HepG2 (cell line): ENCODE results near the gene TMEM108. TPM values are rescaled to one million over a fixed set of nuclear protein-coding genes. Genes with fewer than 3 reads are reported as not detected.
A peak's percentile ranks its signal among the peaks of the same experiment; 100 is the strongest.

Source experiments
- ATAC-seq: fragments of 200-7000 bp; cut with Tn5 transposase; 3 replicates; pipeline ENCODE4 v1.9.1; 2020; ENCODE audit warnings: mild to moderate bottlenecking, moderate library complexity
- BruUV-seq: library from RNA; stranded (reverse); fragments of 400-500 nt; replicated peaks from 2 replicates; lab custom pipeline; 2021; lab: Mats Ljungman, UMichigan
- CTCF ChIA-PET: fragments of 300-600 bp; formaldehyde crosslinking; extraction: SDS; loops from one replicate; lab custom pipeline; 2021; ENCODE audit warnings: low total read pairs, inconsistent platforms, low intra/inter-chr PET ratio; lab: Yijun Ruan, JAX
- POLR2A ChIA-PET: fragments of 350-600 bp; sonication (Branson Sonifier 250); formaldehyde crosslinking; loops from one replicate; lab custom pipeline; 2020; ENCODE audit warnings: antibody characterized with exemption, inconsistent platforms; lab: Yijun Ruan, JAX
- DNase-seq: peaks from one replicate; pipeline ENCODE4 v3.0.0-alpha.2; 2015; ENCODE audit warnings: low spot score
- FAIRE-seq: peaks from 3 replicates; lab custom pipeline; 2011; peaks lifted over from hg19 to GRCh38; lab: Jason Lieb, UNC
- H2AFZ ChIP-seq: one replicate; pipeline ENCODE4 v1.6.1; 2011; ENCODE audit warnings: low read length, inconsistent platforms
- H3K27ac ChIP-seq: fragments of 300-600 bp; 3 replicates; pipeline ENCODE4 v1.8.0; 2011; ENCODE audit warnings: mixed run types, mild to moderate bottlenecking, mixed read lengths, low read length, inconsistent platforms; ENCODE audit not compliant: insufficient read depth; ENCODE audit errors: extremely low read length
- H3K27me3 ChIP-seq, 2 experiments: fragments of 200-600 bp in 1 of 2; 2 replicates in 1 of 2; 3 replicates in 1 of 2; pipeline versions ENCODE4 v1.6.0 to v1.8.0; 2011; ENCODE audit warnings: low read length in 2 of 2, mild to moderate bottlenecking in 2 of 2, moderate library complexity in 2 of 2, inconsistent platforms in 1 of 2; ENCODE audit not compliant: insufficient read depth in 2 of 2, control insufficient read depth in 1 of 2
- H3K36me3 ChIP-seq, 2 experiments: fragments of 200-600 bp in 1 of 2; replicated peaks in 1 of 2; 2 replicates in 1 of 2; 3 replicates in 1 of 2; pipeline versions ENCODE4 v1.5.1 to v1.8.0; 2011; ENCODE audit warnings: low read length in 2 of 2, inconsistent platforms in 1 of 2; ENCODE audit not compliant: insufficient read depth in 2 of 2, control insufficient read depth in 1 of 2
- H3K4me1 ChIP-seq: 2 replicates; pipeline ENCODE4 v1.5.1; 2012; ENCODE audit warnings: low read length, inconsistent platforms; ENCODE audit not compliant: insufficient read depth
- H3K4me2 ChIP-seq: 2 replicates; pipeline ENCODE4 v1.6.0; 2011; ENCODE audit warnings: low read depth, low read length, inconsistent platforms
- H3K4me3 ChIP-seq, 3 experiments: fragments of 200-600 bp in 1 of 3; sonication (generic), shearing (Covaris generic) in 1 of 3; replicated peaks in 1 of 3; 2 replicates each; pipeline ENCODE4 v1.5.1; 2011 to 2016; ENCODE audit warnings: low read length in 3 of 3, inconsistent platforms in 2 of 3, low read depth in 2 of 3, mild to moderate bottlenecking in 2 of 3, control low read depth in 1 of 3, mixed read lengths in 1 of 3; ENCODE audit not compliant: insufficient read depth in 1 of 3
- H3K79me2 ChIP-seq: one replicate; pipeline ENCODE4 v1.6.1; 2011; ENCODE audit warnings: low read length, inconsistent platforms; ENCODE audit not compliant: insufficient read depth
- H3K9ac ChIP-seq: 2 replicates; pipeline ENCODE4 v1.6.0; 2011; ENCODE audit warnings: mild to moderate bottlenecking, low read depth, low read length, inconsistent platforms; ENCODE audit not compliant: insufficient read depth
- H3K9me3 ChIP-seq: 2 replicates; pipeline ENCODE4 v1.5.1; 2012; ENCODE audit warnings: mild to moderate bottlenecking, low read length
- H4K20me1 ChIP-seq: 2 replicates; pipeline ENCODE4 v1.6.0; 2011; ENCODE audit warnings: inconsistent platforms, mild to moderate bottlenecking, low read length, moderate library complexity; ENCODE audit not compliant: insufficient read depth
- CTCF ChIP-seq: sonication (generic); formaldehyde crosslinking; IDR thresholded peaks from 2 replicates; pipeline ENCODE4 v1.5.0; 2020; ENCODE audit warnings: mild to moderate bottlenecking, missing genetic modification reagents, moderate library complexity
- HMGA1 ChIP-seq: sonication (generic); formaldehyde crosslinking; conservative IDR thresholded peaks from 2 replicates; pipeline ENCODE4 v1.4.0; 2020; ENCODE audit warnings: missing genetic modification reagents
- KAT8 ChIP-seq: IDR thresholded peaks from 2 replicates; pipeline ENCODE4 v1.6.1; 2016; ENCODE audit warnings: missing genetic modification reagents, missing compliant biosample characterization
- KDM2A ChIP-seq: sonication (generic); formaldehyde crosslinking; IDR thresholded peaks from 2 replicates; pipeline ENCODE4 v1.4.0; 2020; ENCODE audit warnings: low read depth, missing genetic modification reagents, borderline replicate concordance
- RAD21 ChIP-seq: fragments of 450-650 bp; formaldehyde crosslinking; IDR thresholded peaks from 2 replicates; pipeline ENCODE4 v1.5.0; 2020; ENCODE audit warnings: mild to moderate bottlenecking
- RXRB ChIP-seq: IDR thresholded peaks from 2 replicates; pipeline ENCODE4 v1.6.1; 2016; ENCODE audit warnings: borderline replicate concordance, missing genetic modification reagents, missing compliant biosample characterization
- SMC3 ChIP-seq: IDR thresholded peaks from 2 replicates; pipeline ENCODE4 v1.6.1; 2011; ENCODE audit warnings: low read length, improper control_type of control experiment
- SP4 ChIP-seq: sonication (generic); formaldehyde crosslinking; IDR thresholded peaks from 2 replicates; pipeline ENCODE4 v1.8.1; 2023; ENCODE audit warnings: mild to moderate bottlenecking, missing genetic modification reagents
- STAG1 ChIP-seq: sonication (generic); formaldehyde crosslinking; IDR thresholded peaks from 2 replicates; pipeline ENCODE4 v1.4.0; 2020; ENCODE audit warnings: missing genetic modification reagents
- TAF15 ChIP-seq: fragments of 200-400 bp; formaldehyde crosslinking; IDR thresholded peaks from one replicate; pipeline ENCODE4 v1.6.1; 2018; ENCODE audit warnings: mild to moderate bottlenecking, low read depth, low read length; ENCODE audit not compliant: poor library complexity, severe bottlenecking
- XRCC5 ChIP-seq: fragments of 200-400 bp; formaldehyde crosslinking; optimal IDR thresholded peaks from 2 replicates; pipeline ENCODE3; 2017; ENCODE audit warnings: mild to moderate bottlenecking, low read length
- ZNF614 ChIP-seq: IDR thresholded peaks from 2 replicates; pipeline ENCODE4 v1.6.1; 2018; ENCODE audit warnings: missing biosample characterization, missing genetic modification reagents, inconsistent platforms, borderline replicate concordance
- ZNF619 ChIP-seq: sonication (generic); formaldehyde crosslinking; IDR thresholded peaks from 2 replicates; pipeline ENCODE4 v1.4.0; 2020; ENCODE audit warnings: mild to moderate bottlenecking, missing genetic modification reagents
- ZNF781 ChIP-seq: sonication (generic); formaldehyde crosslinking; IDR thresholded peaks from 2 replicates; pipeline ENCODE4 v1.5.1; 2020; ENCODE audit warnings: borderline replicate concordance, mild to moderate bottlenecking, missing genetic modification reagents; ENCODE audit errors: not compliant biosample characterization
- ZNF883 ChIP-seq: sonication (generic); formaldehyde crosslinking; IDR thresholded peaks from 2 replicates; pipeline ENCODE4 v1.5.1; 2020; ENCODE audit warnings: mild to moderate bottlenecking, missing genetic modification reagents; ENCODE audit errors: not compliant biosample characterization
- WGBS: methylation state at CpG from one replicate; pipeline ENCODE4 v1.1.6; 2017; ENCODE audit warnings: low lambda C conversion rate; 5-methylcytosine and 5-hydroxymethylcytosine counted together
- in situ Hi-C: cut with HindIII; loops from 2 replicates; pipeline ENCODE4 v1.10.0; 2017; ENCODE audit warnings: low pct_unique_long_range_greater_than_20kb; ENCODE audit not compliant: extremely low pct_ligation_motif_present
- intact Hi-C: fragments of 100-400 bp; cut with micrococcal nuclease; formaldehyde crosslinking; loops from one replicate; pipeline ENCODE4 v1.10.0; 2022; ENCODE audit not compliant: unreplicated experiment
- polyA plus RNA-seq, 8 experiments: library from polyadenylated mRNA; depleted of rRNA in 3 of 8; stranded (reverse) in 7 of 8; unstranded in 1 of 8; fragments of >200 nt; fragmentation: Illumina TruSeq in 4 of 8; extraction: Trizol in 4 of 8; gene quantifications; 2 replicates each; pipeline versions ENCODE4 v1.2.1 to v1.2.3, GENCODE V29; 2011 to 2016; ENCODE audit warnings: low read depth in 4 of 8, missing spikeins in 1 of 8, mixed read lengths in 1 of 8; ENCODE audit not compliant: insufficient read depth in 1 of 8
- total RNA-seq, 5 experiments: library from RNA; depleted of rRNA; stranded (reverse); fragments of >200 nt; fragmentation: Illumina TruSeq; extraction: Trizol; gene quantifications; 2 replicates each; pipeline ENCODE4 v1.2.3, GENCODE V29; 2016; ENCODE audit warnings: low read depth in 1 of 5
- TF ChIP-seq, protein P1 (sequence below): IDR thresholded peaks from 2 replicates; pipeline ENCODE4 v1.6.1; 2016; ENCODE audit warnings: low read depth, borderline replicate concordance
- TF ChIP-seq, protein P2 (sequence below): sonication (generic); formaldehyde crosslinking; IDR thresholded peaks from 2 replicates; pipeline ENCODE4 v1.5.1; 2020; ENCODE audit warnings: mild to moderate bottlenecking, missing genetic modification reagents, moderate library complexity

Gene TMEM108
- total and polyA plus RNA-seq, 2 of the 13 experiments (the other 11 are each of a cell fraction or from before 2014, with no cell fraction given) = not detected

DNA sequence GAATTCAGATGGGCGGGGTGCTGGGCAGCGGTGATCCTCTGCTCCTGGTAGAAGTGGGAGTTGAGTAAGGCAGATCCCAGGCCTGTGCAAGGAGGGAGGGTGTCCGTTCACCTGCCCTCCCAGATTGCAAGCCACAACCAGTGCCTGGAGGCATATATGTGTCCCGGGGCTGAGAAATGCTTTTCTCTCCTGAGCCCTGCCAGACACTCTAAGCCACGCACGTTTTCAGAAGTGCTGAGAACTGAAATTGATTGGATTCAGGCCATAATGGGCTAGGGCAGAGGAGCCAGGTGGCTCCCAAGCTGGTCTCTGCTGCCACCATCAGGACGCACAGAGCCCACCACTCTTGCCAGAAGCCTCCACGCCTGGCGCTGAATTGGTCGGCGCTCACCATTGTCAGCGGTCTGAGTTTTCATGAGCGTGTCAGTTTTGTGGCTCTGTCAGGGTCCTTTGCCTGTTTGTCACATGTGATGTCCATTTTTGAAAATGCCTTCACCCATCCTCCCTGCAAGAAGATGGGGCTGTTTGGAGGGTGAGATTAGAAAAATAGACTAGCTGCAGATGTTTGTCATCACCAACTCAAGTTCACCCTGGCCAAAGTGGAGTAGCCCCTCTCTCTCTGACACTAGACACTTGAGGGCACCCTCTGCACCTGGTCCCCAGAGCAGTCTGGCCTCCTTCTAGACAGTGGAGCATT lies 346.3 kb downstream of the TMEM108 start:
- peak; percentile 36 for TF ChIP-seq ZNF883
- TF ChIP-seq KAT8 (CRISPR knock-in tag) = no peak
- peak; percentile 50 for TF ChIP-seq XRCC5
- peak; percentile 92 for TF ChIP-seq STAG1
- 0 out of 2 replicates have a peak, but pooled peaks have one; percentile 26 for TF ChIP-seq SP4 (CRISPR knock-in tag)
- TF ChIP-seq ZNF614 = no peak
- peak; percentile 96 for TF ChIP-seq CTCF (CRISPR knock-in tag)
- peak; percentile 46; the same call in 1 of the 2 replicates for TF ChIP-seq KDM2A (CRISPR knock-in tag)
- TF ChIP-seq, protein P1, sequence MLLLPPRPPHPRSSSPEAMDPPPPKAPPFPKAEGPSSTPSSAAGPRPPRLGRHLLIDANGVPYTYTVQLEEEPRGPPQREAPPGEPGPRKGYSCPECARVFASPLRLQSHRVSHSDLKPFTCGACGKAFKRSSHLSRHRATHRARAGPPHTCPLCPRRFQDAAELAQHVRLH (CRISPR knock-in tag) = 0 out of 2 replicates have a peak, but pooled peaks have one; percentile 52
- TF ChIP-seq ZNF619 (CRISPR knock-in tag) = 0 out of 2 replicates have a peak, but pooled peaks have one; percentile 54
- peak; percentile 61 for TF ChIP-seq SMC3
- TF ChIP-seq ZNF781 = no peak
- no peak for TF ChIP-seq TAF15
- TF ChIP-seq HMGA1 (CRISPR knock-in tag) = no peak
- 0 out of 2 replicates have a peak, but pooled peaks have one; percentile 19 for TF ChIP-seq RXRB (CRISPR knock-in tag)
- TF ChIP-seq, protein P2, sequence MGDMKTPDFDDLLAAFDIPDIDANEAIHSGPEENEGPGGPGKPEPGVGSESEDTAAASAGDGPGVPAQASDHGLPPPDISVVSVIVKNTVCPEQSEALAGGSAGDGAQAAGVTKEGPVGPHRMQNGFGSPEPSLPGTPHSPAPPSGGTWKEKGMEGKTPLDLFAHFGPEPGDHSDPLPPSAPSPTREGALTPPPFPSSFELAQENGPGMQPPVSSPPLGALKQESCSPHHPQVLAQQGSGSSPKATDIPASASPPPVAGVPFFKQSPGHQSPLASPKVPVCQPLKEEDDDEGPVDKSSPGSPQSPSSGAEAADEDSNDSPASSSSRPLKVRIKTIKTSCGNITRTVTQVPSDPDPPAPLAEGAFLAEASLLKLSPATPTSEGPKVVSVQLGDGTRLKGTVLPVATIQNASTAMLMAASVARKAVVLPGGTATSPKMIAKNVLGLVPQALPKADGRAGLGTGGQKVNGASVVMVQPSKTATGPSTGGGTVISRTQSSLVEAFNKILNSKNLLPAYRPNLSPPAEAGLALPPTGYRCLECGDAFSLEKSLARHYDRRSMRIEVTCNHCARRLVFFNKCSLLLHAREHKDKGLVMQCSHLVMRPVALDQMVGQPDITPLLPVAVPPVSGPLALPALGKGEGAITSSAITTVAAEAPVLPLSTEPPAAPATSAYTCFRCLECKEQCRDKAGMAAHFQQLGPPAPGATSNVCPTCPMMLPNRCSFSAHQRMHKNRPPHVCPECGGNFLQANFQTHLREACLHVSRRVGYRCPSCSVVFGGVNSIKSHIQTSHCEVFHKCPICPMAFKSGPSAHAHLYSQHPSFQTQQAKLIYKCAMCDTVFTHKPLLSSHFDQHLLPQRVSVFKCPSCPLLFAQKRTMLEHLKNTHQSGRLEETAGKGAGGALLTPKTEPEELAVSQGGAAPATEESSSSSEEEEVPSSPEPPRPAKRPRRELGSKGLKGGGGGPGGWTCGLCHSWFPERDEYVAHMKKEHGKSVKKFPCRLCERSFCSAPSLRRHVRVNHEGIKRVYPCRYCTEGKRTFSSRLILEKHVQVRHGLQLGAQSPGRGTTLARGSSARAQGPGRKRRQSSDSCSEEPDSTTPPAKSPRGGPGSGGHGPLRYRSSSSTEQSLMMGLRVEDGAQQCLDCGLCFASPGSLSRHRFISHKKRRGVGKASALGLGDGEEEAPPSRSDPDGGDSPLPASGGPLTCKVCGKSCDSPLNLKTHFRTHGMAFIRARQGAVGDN (CRISPR knock-in tag) = 0 out of 2 replicates have a peak, but pooled peaks have one; percentile 18
- peak; percentile 88 for TF ChIP-seq RAD21
- no TSS peak for BruUV-seq
- Histone ChIP-seq H3K79me2 (no peaks in the 10 kb centered on the region), H3K36me3 (no peaks in the 10 kb centered on the region), H3K4me2 (no peak overlapping the region), H3K4me3 (no peak overlapping the region), H3K4me1 (peaks cover 13% of the 10 kb centered on the region), H2AFZ (no peak overlapping the region), H3K9me3 (no peaks in the 10 kb centered on the region), H3K9ac (no peak overlapping the region), H3K27ac (no peak overlapping the region), H4K20me1 (no peaks in the 10 kb centered on the region), H3K27me3 (peaks cover 0 to 11% of the 10 kb centered on the region in 2 experiments; a peak in 2 of 5 replicates)
- ChIA-PET POLR2A (no interaction called here), CTCF (interaction anchor here (1.8 to 1.9 kb wide), 2 partner anchors 343 to 653 kb away, joined by 12 to 17 read pairs; no protein-coding TSS in a partner anchor)
- peak; percentile 89 for FAIRE-seq
- peak; percentile 46 for DNase-seq
- intact Hi-C loops = loop anchor here (1.0 to 5.0 kb wide), 4 partner anchors 217 to 653 kb away; no protein-coding TSS in a partner anchor
- peak; percentile 96 for ATAC-seq
- 15% methylated on average over 7 of the region's 13 CpGs for WGBS
- in situ Hi-C loops = loop anchor here (5.0 to 25.0 kb wide), 3 partner anchors 342 to 847 kb away; no protein-coding TSS in a partner anchor
